HuH-7.5 (cell line): Measurements from ENCODE around the gene SDSL.

Experiments
- DNase-seq: peaks from one replicate; pipeline ENCODE4 v3.0.0; 2011; ENCODE audit warnings: low spot score

The SDSL gene

DNA sequence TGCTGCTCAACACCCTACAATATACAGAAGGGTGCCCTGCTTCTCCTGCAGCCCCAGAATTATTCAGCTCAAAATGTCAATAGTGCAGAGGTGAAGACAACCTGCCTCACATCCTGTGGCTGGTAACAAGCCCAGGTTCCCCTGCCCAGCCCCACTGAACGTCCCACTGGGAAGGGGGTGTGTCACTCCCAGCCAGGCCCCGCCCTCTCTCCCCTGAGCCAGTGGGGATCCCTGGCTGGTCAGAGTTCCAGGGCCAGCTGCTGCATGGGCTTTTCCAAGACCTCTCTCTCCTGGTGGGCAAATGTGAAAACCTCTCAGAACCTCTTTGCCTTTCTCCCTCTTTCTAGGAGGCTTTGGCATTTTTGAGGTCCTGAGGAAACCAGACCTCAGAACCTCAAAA, 63.1 kb downstream of the SDSL start:
- DNase-seq, result no peak

DNA sequence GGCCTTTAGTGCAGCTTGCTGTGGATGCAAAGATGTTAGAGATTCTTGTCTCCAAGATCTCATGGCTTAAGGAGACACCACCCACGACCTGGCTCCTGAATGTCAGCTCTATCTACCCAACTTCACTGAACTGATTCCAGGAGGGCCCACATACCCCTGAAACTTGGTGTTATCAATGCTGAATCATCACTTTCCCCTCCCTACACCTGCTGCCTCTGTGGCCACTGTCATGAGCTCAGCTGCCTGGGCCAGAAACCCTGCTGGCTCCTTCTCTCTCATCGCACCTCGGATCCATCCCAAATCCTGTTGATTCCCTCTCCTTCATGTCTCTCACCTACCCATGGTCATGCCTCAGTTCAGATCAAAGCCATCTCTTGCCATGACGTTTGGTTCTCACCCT, 64.5 kb downstream of the SDSL start:
- no peak for DNase-seq
